Measurements from ENCODE around the gene ZNF10. TPM values are rescaled to one million over a fixed set of nuclear protein-coding genes. Genes with fewer than 3 reads are reported as not detected.

Gene ZNF10
- total and polyA plus RNA-seq, 2 donors (not counting 1 experiment from before 2014, with no cell fraction given), result 5.2 to 20.9 TPM

- TF ChIP-seq EZH2 (IDR thresholded peaks at IDR 0.05; ENCODE audit: borderline replicate concordance, insufficient read depth, low read depth, low read length, poor library complexity, severe bottlenecking), result no peak
- TF ChIP-seq CTCF (IDR thresholded peaks at IDR 0.05), result no peak
- Histone ChIP-seq H3K9me3 (ENCODE audit: control extremely low read depth in 1 of 3, control insufficient read depth in 2 of 3, insufficient read depth in 1 of 3, low read length in 2 of 3) (peaks cover 19 to 82% (median 58%) of the 10 kb centered on the region in 3 donors), H2AFZ (ENCODE audit: insufficient read depth, low read depth, low read length, poor library complexity, severe bottlenecking) (no peak overlapping the region), H3K79me2 (ENCODE audit: control insufficient read depth, insufficient read depth, low read length) (no peaks in the 10 kb centered on the region), H4K20me1 (ENCODE audit: control insufficient read depth, insufficient read depth, low read length, poor library complexity, severe bottlenecking) (no peaks in the 10 kb centered on the region), H3K4me3 (ENCODE audit: control extremely low read depth in 1 of 5, extremely low read depth in 1 of 5, insufficient read depth in 1 of 5, low read depth in 2 of 5, low read length in 4 of 5) (peak overlapping the region in 1 of 5 experiments; percentile 26), H3K27ac (ENCODE audit: low read length in 2 of 2) (no peak overlapping the region), H3K36me3 (replicated peaks in 1 of 2; ENCODE audit: control extremely low read depth in 1 of 2, control insufficient read depth in 1 of 2, extremely low read depth in 1 of 2, insufficient read depth in 2 of 2, low read length in 1 of 2) (peaks cover 16 to 33% of the 10 kb centered on the region in 2 experiments), H3K4me1 (ENCODE audit: control insufficient read depth in 2 of 2, insufficient read depth in 2 of 2, low read length in 2 of 2) (no peaks in the 10 kb centered on the region), H3K4me2 (replicated peaks; ENCODE audit: low read depth, low read length, poor library complexity, severe bottlenecking) (no peak overlapping the region), H3K27me3 (replicated peaks in 1 of 4; ENCODE audit: control extremely low read depth in 1 of 4, control insufficient read depth in 3 of 4, insufficient read depth in 4 of 4, low read length in 3 of 4) (no peaks in the 10 kb centered on the region), H3K9ac (ENCODE audit: low read length) (peak overlapping the region; percentile 17)
- DNase-seq (no peak), ATAC-seq (ENCODE audit: low read depth) (no peak)
- WGBS (ENCODE audit: insufficient coverage), result no CpG with 5 or more reads among the region's 7 CpGs
- H3K27me3 Mint-ChIP-seq, result no peaks in the 10 kb centered on the region
- H3K4me1 Mint-ChIP-seq, result no peaks in the 10 kb centered on the region
- no peak overlapping the region for H3K27ac Mint-ChIP-seq
- peaks cover 15% of the 10 kb centered on the region for H3K9me3 Mint-ChIP-seq (ENCODE audit: insufficient read depth)
- CTCF ChIA-PET, result interaction anchor here (1.1 to 1.5 kb wide), 2 partner anchors 12 to 23 kb away, joined by 3 to 4 read pairs; partner anchors contain the start of gene ZNF268
- intact Hi-C loops (cut with micrococcal nuclease), result no loop called here
- POLR2A ChIA-PET, result no interaction called here
- H3K4me3 Mint-ChIP-seq, result no peak overlapping the region
Measured at GRCh38 chr12:133203344-133204263, 73.2 kb downstream of the ZNF10 start.

- Mint-ChIP-seq H3K27me3 (no peaks in the 10 kb centered on the region), H3K4me1 (no peaks in the 10 kb centered on the region), H3K27ac (no peak overlapping the region), H3K4me3 (no peak overlapping the region), H3K9me3 (ENCODE audit: insufficient read depth) (peaks cover 15% of the 10 kb centered on the region)
- Histone ChIP-seq H3K9me3 (ENCODE audit: control extremely low read depth in 1 of 3, control insufficient read depth in 2 of 3, insufficient read depth in 1 of 3, low read length in 2 of 3) (peaks cover 26 to 87% (median 58%) of the 10 kb centered on the region in 3 donors), H3K9ac (ENCODE audit: low read length) (peak overlapping the region; percentile 17), H3K4me1 (ENCODE audit: control insufficient read depth in 2 of 2, insufficient read depth in 2 of 2, low read length in 2 of 2) (no peaks in the 10 kb centered on the region), H3K4me2 (replicated peaks; ENCODE audit: low read depth, low read length, poor library complexity, severe bottlenecking) (no peak overlapping the region), H4K20me1 (ENCODE audit: control insufficient read depth, insufficient read depth, low read length, poor library complexity, severe bottlenecking) (no peaks in the 10 kb centered on the region), H3K36me3 (replicated peaks in 1 of 2; ENCODE audit: control extremely low read depth in 1 of 2, control insufficient read depth in 1 of 2, extremely low read depth in 1 of 2, insufficient read depth in 2 of 2, low read length in 1 of 2) (peaks cover 16 to 33% of the 10 kb centered on the region in 2 experiments), H3K27me3 (replicated peaks in 1 of 4; ENCODE audit: control extremely low read depth in 1 of 4, control insufficient read depth in 3 of 4, insufficient read depth in 4 of 4, low read length in 3 of 4) (no peaks in the 10 kb centered on the region), H3K79me2 (ENCODE audit: control insufficient read depth, insufficient read depth, low read length) (no peaks in the 10 kb centered on the region), H3K27ac (ENCODE audit: low read length in 2 of 2) (no peak overlapping the region), H3K4me3 (ENCODE audit: control extremely low read depth in 1 of 5, extremely low read depth in 1 of 5, insufficient read depth in 1 of 5, low read depth in 2 of 5, low read length in 4 of 5) (peak overlapping the region in 1 of 5 experiments; percentile 26), H2AFZ (ENCODE audit: insufficient read depth, low read depth, low read length, poor library complexity, severe bottlenecking) (no peak overlapping the region)
- DNase-seq, result no peak
- CTCF ChIA-PET, result no interaction called here
- POLR2A ChIA-PET, result no interaction called here
- ATAC-seq (ENCODE audit: low read depth), result no peak
- no peak for TF ChIP-seq CTCF (IDR thresholded peaks at IDR 0.05)
- no peak for TF ChIP-seq EZH2 (IDR thresholded peaks at IDR 0.05; ENCODE audit: borderline replicate concordance, insufficient read depth, low read depth, low read length, poor library complexity, severe bottlenecking)
- no CpG with 5 or more reads among the region's 1 CpG for WGBS (ENCODE audit: insufficient coverage)
- intact Hi-C loops (cut with micrococcal nuclease), result no loop called here
Measured at GRCh38 chr12:133204264-133204603, 73.8 kb downstream of the ZNF10 start.

Data from B cell (primary cell).